Measurements from ENCODE around the gene SYCP2L. TPM values are rescaled to one million over a fixed set of nuclear protein-coding genes. Genes with fewer than 3 reads are reported as not detected.
"Not testable (repeated sequence)": the region's sequence is repeated elsewhere in the genome, so short reads cannot be mapped to it uniquely, and the experiment has no call there.

The SYCP2L gene
- total RNA-seq, 1 donor from 2014 or later, result 0.26 TPM

GRCh38 chr6:10847684-10848083 is 39.2 kb upstream of the SYCP2L start:
- DNase-seq (ENCODE audit: low read depth) (peak; percentile 17), FAIRE-seq (no peak)
- no peak for TF ChIP-seq CTCF (IDR thresholded peaks at IDR 0.05; ENCODE audit: insufficient read depth, low read length, severe bottlenecking)
- Histone ChIP-seq H3K36me3 (ENCODE audit: control insufficient read depth, insufficient read depth, low read length) (no peaks in the 10 kb centered on the region), H3K4me3 (ENCODE audit: low read depth, low read length) (no peak overlapping the region), H3K27me3 (ENCODE audit: control insufficient read depth, insufficient read depth, low read length) (no peaks in the 10 kb centered on the region)

- TF ChIP-seq CTCF (IDR thresholded peaks at IDR 0.05; ENCODE audit: insufficient read depth, low read length, severe bottlenecking), result no peak
- FAIRE-seq (no peak), DNase-seq (ENCODE audit: low read depth) (no peak)
- Histone ChIP-seq H3K4me3 (ENCODE audit: low read depth, low read length) (no peak overlapping the region), H3K36me3 (ENCODE audit: control insufficient read depth, insufficient read depth, low read length) (no peaks in the 10 kb centered on the region), H3K27me3 (ENCODE audit: control insufficient read depth, insufficient read depth, low read length) (no peaks in the 10 kb centered on the region)
Measured at GRCh38 chr6:10849901-10850300, 37.0 kb upstream of the SYCP2L start.

- DNase-seq (ENCODE audit: low read depth) (no peak), FAIRE-seq (no peak)
- no peak for TF ChIP-seq CTCF (IDR thresholded peaks at IDR 0.05; ENCODE audit: insufficient read depth, low read length, severe bottlenecking)
- Histone ChIP-seq H3K36me3 (ENCODE audit: control insufficient read depth, insufficient read depth, low read length) (no peaks in the 10 kb centered on the region), H3K4me3 (ENCODE audit: low read depth, low read length) (no peak overlapping the region), H3K27me3 (ENCODE audit: control insufficient read depth, insufficient read depth, low read length) (no peaks in the 10 kb centered on the region)
Measured at GRCh38 chr6:10850728-10851127, 36.1 kb upstream of the SYCP2L start.

- no peak for DNase-seq (ENCODE audit: low read depth)
- no peaks in the 10 kb centered on the region for H3K27me3 ChIP-seq (ENCODE audit: control insufficient read depth, insufficient read depth, low read length)
- no peak overlapping the region for H3K4me3 ChIP-seq (ENCODE audit: low read depth, low read length)
- no peak for TF ChIP-seq CTCF (IDR thresholded peaks at IDR 0.05; ENCODE audit: insufficient read depth, low read length, severe bottlenecking)
- no peak for FAIRE-seq
- H3K36me3 ChIP-seq (ENCODE audit: control insufficient read depth, insufficient read depth, low read length), result no peaks in the 10 kb centered on the region
Measured at GRCh38 chr6:10852361-10852960, 34.4 kb upstream of the SYCP2L start.

- H3K4me3 ChIP-seq (ENCODE audit: low read depth, low read length); H3K27me3 ChIP-seq (ENCODE audit: control insufficient read depth, insufficient read depth, low read length); H3K36me3 ChIP-seq (ENCODE audit: control insufficient read depth, insufficient read depth, low read length); FAIRE-seq; DNase-seq (ENCODE audit: low read depth): not testable (repeated sequence)
Measured at GRCh38 chr6:10853849-10854300, 33.0 kb upstream of the SYCP2L start.

- DNase-seq (ENCODE audit: low read depth) (no peak), FAIRE-seq (no peak)
- no peaks in the 10 kb centered on the region for H3K27me3 ChIP-seq (ENCODE audit: control insufficient read depth, insufficient read depth, low read length)
Measured at GRCh38 chr6:10854922-10855632, 31.8 kb upstream of the SYCP2L start.

More at GRCh38 chr6:10854922-10855632, 31.8 kb upstream of the SYCP2L start:
- Histone ChIP-seq H3K4me3 (ENCODE audit: low read depth, low read length) (no peak overlapping the region), H3K36me3 (ENCODE audit: control insufficient read depth, insufficient read depth, low read length) (no peaks in the 10 kb centered on the region)
- no peak for TF ChIP-seq CTCF (IDR thresholded peaks at IDR 0.05; ENCODE audit: insufficient read depth, low read length, severe bottlenecking)

Data from bronchial epithelial cell (primary cell).